KG1 (cell line): Measurements from ENCODE around the gene EVL.
A peak's percentile ranks its signal among the peaks of the same experiment; 100 is the strongest.
"Not testable (repeated sequence)": the region's sequence is repeated elsewhere in the genome, so short reads cannot be mapped to it uniquely, and the experiment has no call there.

Experiments
- DNase-seq: peaks from one replicate; lab custom pipeline; 2025; lab: John Stamatoyannopoulos, UW

EVL gene

GRCh38 chr14:100065111-100065871 lies at the start of gene EVL:
Gene EVL, plus strand, starts transcription at chr14:100065422. Its CDS starts 79 bp downstream, at chr14:100065501.
- DNase-seq, result peak; percentile 94

DNA sequence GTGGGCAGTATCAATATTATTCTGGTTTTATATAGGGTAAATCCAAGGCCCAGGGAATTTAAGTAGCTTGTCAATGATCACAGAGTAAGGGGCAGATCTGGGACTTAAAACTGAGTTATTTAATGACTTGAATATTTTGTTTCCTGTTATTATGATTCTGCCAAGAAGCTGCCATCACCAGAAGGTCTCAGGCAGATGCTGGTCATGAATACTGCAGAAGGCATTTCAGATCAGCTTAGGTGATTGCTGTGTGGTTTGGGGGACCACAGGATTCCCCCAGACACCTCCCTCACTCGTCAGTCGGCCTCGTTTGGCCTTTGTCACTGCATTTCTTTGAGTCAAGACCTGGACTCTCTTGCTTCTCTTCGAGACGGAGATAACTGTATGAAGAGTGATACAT lies 47.7 kb upstream of the EVL start:
- DNase-seq, result no peak

GRCh38 chr14:100018054-100018453 lies 47.2 kb upstream of the EVL start:
- DNase-seq, result no peak

DNA sequence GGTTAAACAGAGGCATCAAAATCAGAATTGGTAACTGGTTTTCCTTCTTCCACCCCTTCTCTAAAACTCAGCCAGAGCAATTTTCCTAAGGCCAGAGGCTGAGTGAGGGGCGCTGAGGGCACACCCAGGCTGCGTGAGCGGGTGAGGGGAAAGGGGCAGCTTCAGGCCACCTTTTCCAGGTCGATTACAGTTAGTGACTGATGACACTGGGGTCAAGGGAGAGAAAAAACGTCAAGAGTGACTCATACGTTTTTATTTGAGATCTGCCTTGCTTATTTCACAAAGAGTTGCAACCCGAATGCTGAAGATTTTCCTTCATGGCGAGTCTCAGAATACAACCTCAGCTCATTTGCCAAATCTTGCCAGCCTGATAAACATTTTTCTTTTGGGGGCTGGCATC lies 46.7 kb upstream of the EVL start:
- no peak for DNase-seq

DNA sequence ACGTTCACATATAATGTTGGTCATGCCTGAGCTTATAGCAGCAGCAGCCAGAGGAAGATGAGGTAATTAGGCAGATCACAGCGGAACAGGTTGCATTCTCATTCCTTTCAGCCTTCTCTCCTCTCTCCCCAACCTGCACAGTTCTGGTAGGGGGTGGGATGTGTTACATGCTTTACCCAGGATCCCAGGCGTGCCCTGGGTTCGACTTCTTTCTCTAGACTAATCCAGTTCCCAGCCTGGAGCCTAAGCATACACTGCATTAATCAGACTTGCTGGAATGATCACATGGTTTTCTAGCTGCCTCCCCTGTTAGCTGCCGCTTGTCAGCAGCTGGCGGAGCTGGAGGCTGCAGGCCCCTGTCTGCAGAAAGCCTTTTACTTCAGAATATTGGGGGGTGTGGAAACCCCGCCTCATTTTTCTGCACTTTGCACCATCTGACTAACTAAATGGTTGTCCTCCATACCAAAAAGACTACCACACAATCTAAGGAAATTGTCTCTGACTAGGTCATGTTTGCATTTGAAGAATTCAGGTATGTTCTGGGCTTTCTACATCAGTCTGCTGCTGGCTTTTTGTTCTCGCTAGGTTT lies 46.0 kb upstream of the EVL start:
- DNase-seq, result no peak

DNA sequence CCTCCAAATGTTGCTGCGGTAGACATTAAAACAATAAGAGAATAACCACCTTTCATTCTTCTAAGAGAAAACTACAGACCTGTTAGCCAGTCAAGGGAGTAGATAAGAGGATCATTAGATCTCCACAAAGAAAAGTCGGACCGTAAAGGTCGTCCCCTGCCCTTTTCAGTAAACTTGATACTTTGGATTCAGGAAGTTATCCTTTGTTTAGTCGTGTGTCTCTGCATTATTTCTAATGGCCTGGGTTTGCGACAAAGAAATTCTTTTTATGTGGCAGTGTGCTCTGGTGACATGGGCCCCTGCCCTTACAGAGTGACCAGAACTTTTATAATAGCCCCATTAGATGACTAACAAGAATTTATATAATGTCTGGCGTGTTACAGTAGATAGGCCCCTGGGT lies 44.6 kb upstream of the EVL start:
- DNase-seq, result no peak

- no peak for DNase-seq
Measured at GRCh38 chr14:100022772-100023451, 42.3 kb upstream of the EVL start.

- no peak for DNase-seq
Measured at GRCh38 chr14:100025111-100025510, 40.1 kb upstream of the EVL start.

- no peak for DNase-seq
Measured at GRCh38 chr14:100027771-100028490, 37.3 kb upstream of the EVL start.

GRCh38 chr14:100028990-100029677 lies 36.1 kb upstream of the EVL start:
- no peak for DNase-seq

- not testable (repeated sequence) for DNase-seq
Measured at GRCh38 chr14:100030006-100030405, 35.2 kb upstream of the EVL start.

DNA sequence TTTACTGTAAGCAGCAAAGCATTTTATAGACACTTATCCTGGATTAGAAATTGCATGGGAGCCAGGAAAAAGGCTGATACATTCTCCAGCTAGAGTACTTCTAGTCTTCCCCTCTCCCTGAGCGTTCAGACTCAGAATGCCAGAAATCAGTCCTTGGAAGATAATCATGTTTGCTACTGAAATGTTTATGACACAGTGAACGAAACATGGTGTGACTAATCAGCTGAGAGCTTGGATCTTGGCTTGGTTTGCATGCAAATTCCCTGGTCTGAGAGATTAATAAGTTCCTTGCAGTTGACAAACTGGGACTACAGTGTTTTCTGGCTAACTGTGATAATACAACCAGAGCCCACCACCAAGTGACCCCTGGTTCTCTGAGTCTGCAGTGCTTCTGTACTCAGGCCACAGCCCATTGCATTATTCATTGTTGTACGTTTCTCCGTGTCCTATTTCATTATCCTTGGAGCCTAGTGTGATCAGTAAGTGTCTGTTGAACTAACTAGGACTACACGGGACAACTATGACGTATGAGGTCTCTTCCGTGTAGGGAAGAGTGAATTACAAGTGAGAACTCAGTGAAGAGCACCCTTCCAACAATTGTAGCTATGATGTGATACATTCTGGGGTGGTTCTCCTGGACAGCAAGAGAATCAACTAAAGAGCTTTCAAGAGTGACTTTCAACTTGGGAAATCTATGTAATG lies 34.6 kb upstream of the EVL start:
- no peak for DNase-seq

- no peak for DNase-seq
Measured at GRCh38 chr14:100031506-100032281, 33.5 kb upstream of the EVL start.

- DNase-seq, result no peak
Measured at GRCh38 chr14:100032738-100033137, 32.5 kb upstream of the EVL start.

DNA sequence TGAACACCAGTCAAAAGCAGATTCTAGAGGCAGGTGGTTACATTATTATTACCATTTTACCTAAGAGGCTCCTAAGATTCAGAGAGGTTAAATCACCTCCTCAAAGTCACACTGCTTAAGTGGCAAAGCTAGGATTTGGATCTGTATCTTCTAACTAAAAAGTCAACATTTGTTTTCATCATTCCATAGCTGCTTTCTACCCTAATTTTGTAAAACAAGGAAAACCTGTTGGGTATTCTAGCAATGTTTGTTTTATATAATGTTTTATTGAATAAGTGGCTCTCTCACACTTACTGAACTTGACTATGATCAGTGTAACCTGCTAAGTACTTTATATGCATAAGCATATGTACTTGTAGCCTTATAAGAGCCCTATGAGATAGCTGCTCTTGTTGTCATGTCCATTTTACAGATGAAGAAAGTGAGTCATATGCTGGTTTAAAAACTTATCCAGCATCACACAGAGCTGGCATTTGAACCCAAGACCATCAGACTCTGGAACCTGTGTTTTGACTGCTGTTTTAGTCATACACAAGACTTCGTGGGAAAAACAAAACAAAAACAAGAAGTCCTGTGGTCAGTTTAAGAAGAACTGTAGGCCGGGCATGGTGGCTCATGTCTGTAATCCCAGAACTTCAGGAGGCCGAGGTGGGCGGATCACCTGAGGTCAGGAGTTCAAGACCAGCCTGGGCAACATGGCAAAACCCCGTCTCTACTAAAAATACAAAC lies 31.7 kb upstream of the EVL start:
- no peak for DNase-seq

- no peak for DNase-seq
Measured at GRCh38 chr14:100034468-100034867, 30.8 kb upstream of the EVL start.

DNA sequence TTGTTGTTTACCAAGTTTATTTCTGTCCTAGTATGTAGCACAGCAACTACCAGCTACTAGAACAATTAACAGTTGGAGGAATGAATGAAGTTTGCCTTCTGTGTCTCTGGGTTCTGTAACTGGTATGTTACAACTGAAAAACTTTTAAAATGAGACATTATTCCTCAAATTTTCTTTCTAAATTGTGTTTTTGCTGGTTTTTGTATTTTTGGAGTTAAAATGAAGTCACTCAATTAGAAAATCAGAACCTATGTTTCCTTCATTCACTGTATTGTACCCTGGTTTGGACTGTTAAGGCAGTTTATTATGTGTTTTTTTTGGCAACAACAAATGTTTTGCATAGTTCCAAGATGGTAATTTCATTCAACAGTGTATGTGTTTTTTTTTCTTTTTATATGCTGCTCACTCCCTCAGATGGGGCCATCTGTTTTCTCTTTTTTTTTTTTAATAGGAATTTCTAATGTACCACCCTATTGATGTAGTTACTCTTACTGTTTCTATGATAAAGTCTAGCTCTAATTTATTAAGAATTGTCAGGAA lies 30.2 kb upstream of the EVL start:
- no peak for DNase-seq

DNA sequence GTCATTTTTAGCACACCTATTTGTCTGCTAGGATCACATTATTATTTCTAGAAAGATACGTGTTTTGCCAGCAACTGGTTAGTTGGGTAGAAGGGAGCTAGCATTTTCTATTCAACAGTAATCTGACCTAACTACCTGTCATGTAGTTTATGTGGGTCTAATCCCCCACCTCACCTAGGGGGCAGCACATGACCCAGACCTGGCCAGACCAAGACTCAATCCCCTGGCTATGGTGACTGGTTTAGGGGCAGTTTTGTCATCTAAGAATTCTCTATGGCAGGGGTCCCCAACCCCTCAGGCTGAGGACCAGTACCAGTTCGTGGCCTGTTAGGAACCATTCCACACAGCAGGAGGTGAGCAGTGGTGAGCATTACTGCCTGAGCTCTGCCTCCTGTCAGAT lies 29.5 kb upstream of the EVL start:
- no peak for DNase-seq

DNA sequence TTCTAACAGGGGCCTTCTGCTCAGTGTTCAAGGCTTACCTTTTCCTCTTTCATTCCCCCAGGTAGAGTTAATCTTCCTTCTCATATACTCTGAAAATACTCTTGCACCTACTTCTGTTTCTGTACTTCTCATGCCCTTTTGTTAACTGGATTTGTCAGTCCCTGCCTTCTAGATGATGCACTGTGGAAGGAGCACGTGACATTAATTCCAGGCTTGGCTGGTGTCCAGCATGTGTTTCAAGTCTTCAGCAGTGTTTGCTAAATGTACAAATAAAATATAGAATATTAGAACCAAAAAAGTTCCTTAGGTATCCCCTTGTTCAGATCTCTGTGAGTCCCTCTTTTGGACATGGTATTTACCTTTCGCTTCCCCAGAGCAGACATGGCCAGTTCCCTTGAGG lies 27.9 kb upstream of the EVL start:
- DNase-seq, result no peak

DNA sequence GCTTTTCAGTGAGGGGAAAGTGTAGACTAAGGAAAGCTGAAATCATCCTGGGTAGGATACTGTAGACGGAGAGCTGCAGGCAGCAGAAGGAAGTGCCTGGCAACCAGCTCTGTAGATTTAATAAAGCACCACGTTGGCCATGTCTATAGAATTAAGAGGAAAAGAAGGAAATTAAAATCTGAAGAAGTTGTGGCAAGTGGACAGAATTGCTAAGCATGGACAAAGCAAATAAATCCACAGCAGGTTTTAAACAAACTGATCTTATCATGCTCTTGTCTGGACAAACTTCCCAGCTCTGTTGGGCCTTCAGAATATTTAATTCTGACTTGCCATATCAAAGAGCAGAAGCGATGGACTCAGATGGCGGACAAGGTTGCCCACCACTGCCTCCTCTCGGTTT lies 27.2 kb upstream of the EVL start:
- no peak for DNase-seq
